ENCODE data around the gene REV1.
"Not testable (repeated sequence)": the region's sequence is repeated elsewhere in the genome, so short reads cannot be mapped to it uniquely, and the experiment has no call there.

- TF ChIP-seq CTCF (IDR thresholded peaks at IDR 0.05; ENCODE audit: low read length); EZH2 (IDR thresholded peaks at IDR 0.05; ENCODE audit: borderline replicate concordance, low read length): not testable (repeated sequence)
These were observed 14.0 kb upstream of the REV1 start for GRCh38 chr2:99503662-99504416.

All from OCI-LY1 (cell line).